Brain microvascular endothelial cell (primary cell): ENCODE results near the gene ADIPOR2.
"Not testable (repeated sequence)": the region's sequence is repeated elsewhere in the genome, so short reads cannot be mapped to it uniquely, and the experiment has no call there.

Source experiments
- DNase-seq: peaks from one replicate; pipeline ENCODE4 v3.0.0-alpha.2; 2020
- H3K27ac ChIP-seq: fragments of 250-450 bp; sonication (Bioruptor Pico); 2 replicates; pipeline ENCODE4 v1.5.1; 2020; ENCODE audit warnings: mild to moderate bottlenecking, moderate library complexity
- H3K27me3 ChIP-seq: fragments of 250-450 bp; sonication (Bioruptor Pico); replicated peaks from 2 replicates; pipeline ENCODE4 v1.5.1; 2020; ENCODE audit warnings: mild to moderate bottlenecking
- H3K36me3 ChIP-seq: fragments of 250-450 bp; sonication (Bioruptor Pico); replicated peaks from 2 replicates; pipeline ENCODE4 v1.5.1; 2020; ENCODE audit warnings: mild to moderate bottlenecking
- H3K4me3 ChIP-seq: 2 replicates; pipeline ENCODE4 v1.5.1; 2011; ENCODE audit warnings: low read depth, mild to moderate bottlenecking, control low read depth, low read length, moderate library complexity
- CTCF ChIP-seq: IDR thresholded peaks from 2 replicates; pipeline ENCODE4 v1.5.1; 2011; ENCODE audit warnings: low read depth, mild to moderate bottlenecking, moderate library complexity, low read length, control low read depth, inconsistent platforms; ENCODE audit errors: missing control alignments
- in situ Hi-C: cut with HindIII; loops from 2 replicates; pipeline ENCODE4 v1.10.0; 2017; ENCODE audit warnings: low sequenced_read_pairs, low pct_ligation_motif_present

ADIPOR2 gene

GRCh38 chr12:1815814-1816729, 125.2 kb downstream of the ADIPOR2 start:
- in situ Hi-C loops, result loop anchor here (25.0 kb wide), 1 partner anchor 121 kb away; no protein-coding TSS in a partner anchor

GRCh38 chr12:1816730-1817348, 126.0 kb downstream of the ADIPOR2 start:
- no peak for DNase-seq
- H3K36me3 ChIP-seq, result no peaks in the 10 kb centered on the region
- in situ Hi-C loops, result loop anchor here (25.0 kb wide), 1 partner anchor 120 kb away; no protein-coding TSS in a partner anchor
- H3K4me3 ChIP-seq, result no peak overlapping the region
- peaks cover 29% of the 10 kb centered on the region for H3K27me3 ChIP-seq
- TF ChIP-seq CTCF, result no peak
- no peak overlapping the region for H3K27ac ChIP-seq

More at GRCh38 chr12:1815814-1816729, 125.2 kb downstream of the ADIPOR2 start:
- TF ChIP-seq CTCF, result no peak
- no peak overlapping the region for H3K4me3 ChIP-seq
- peaks cover 21% of the 10 kb centered on the region for H3K27me3 ChIP-seq
- H3K27ac ChIP-seq, result no peak overlapping the region
- DNase-seq, result no peak
- H3K36me3 ChIP-seq, result no peaks in the 10 kb centered on the region

- H3K4me3 ChIP-seq, H3K27ac ChIP-seq, H3K36me3 ChIP-seq, DNase-seq: not testable (repeated sequence)
- in situ Hi-C loops, result loop anchor here (25.0 kb wide), 1 partner anchor 119 kb away; no protein-coding TSS in a partner anchor
- H3K27me3 ChIP-seq, result peaks cover 39% of the 10 kb centered on the region
These were observed 127.1 kb downstream of the ADIPOR2 start for GRCh38 chr12:1817928-1818327.

- Histone ChIP-seq H3K27ac (no peak overlapping the region), H3K36me3 (no peaks in the 10 kb centered on the region), H3K27me3 (peaks cover 42% of the 10 kb centered on the region), H3K4me3 (no peak overlapping the region)
- no peak for TF ChIP-seq CTCF
- in situ Hi-C loops, result loop anchor here (25.0 kb wide), 1 partner anchor 118 kb away; no protein-coding TSS in a partner anchor
- DNase-seq, result no peak
These were observed 128.2 kb downstream of the ADIPOR2 start for GRCh38 chr12:1819050-1819449.

- Histone ChIP-seq H3K27me3 (peaks cover 42% of the 10 kb centered on the region), H3K27ac (no peak overlapping the region), H3K36me3 (no peaks in the 10 kb centered on the region), H3K4me3 (no peak overlapping the region)
- no peak for TF ChIP-seq CTCF
- in situ Hi-C loops, result loop anchor here (25.0 kb wide), 1 partner anchor 118 kb away; no protein-coding TSS in a partner anchor
- DNase-seq, result no peak
These were observed 128.7 kb downstream of the ADIPOR2 start for GRCh38 chr12:1819571-1819970.
